ENCODE measurements around the gene TBKBP1.

TBKBP1 gene

DNA sequence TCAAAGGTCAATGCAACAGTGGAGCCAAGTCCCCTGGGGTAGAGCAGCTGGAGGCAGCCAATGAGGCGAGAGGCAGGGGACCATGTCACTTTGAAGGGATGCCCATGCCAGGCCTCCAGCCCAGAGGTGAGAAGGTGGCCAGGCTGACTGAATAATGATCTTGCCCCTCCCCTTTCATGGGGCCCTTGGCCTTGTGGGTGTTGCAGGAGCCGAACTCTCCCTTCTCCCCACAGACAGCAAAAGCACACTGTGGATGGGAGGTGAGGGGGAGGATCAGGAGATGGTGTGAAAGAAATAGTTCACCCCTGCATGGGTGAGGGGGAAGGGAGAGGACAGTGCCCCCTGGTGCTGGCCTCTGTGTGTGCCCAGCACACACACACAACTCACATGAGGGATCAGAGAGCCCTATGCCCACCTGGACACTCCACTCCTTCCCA is 23.3 kb downstream of the TBKBP1 start (continued):
- TF ChIP-seq ZNF211 (tag by site-specific recombination; IDR thresholded peaks at IDR 0.05; ENCODE audit: low read depth) = no peak

DNA sequence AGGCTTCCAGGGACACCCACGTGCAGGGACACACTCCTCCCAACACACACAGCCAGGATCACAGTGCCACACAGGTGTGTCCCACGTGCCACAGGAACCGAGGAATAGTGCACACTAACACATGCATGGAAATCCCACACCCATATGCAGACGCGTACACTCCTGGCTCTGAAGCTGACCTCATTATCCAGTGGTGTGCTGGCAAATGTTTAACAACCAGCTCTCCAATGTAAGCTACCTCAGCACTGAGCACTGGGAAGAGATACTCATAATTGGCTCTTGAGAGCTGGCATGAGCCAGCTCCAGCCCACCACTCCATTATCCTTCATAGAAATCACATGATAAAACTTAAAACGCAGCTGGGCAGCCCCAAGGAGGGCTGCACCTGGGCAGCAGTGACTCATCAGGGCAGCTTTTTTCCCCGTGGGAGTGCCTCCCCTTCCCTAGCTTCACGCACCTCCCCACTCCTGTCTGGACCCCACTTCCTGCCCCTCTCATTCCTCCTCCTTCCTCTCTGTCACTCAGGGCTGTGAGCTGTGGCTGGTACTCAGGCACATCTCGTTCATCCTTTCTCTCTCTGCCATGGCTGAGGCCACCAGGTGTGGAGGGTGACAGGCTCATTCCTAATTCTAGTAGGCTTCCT is 24.1 kb downstream of the TBKBP1 start:
- Histone ChIP-seq H3K4me3 (ENCODE audit: low read depth, low read length) (no peak overlapping the region), H3K9me3 (ENCODE audit: control insufficient read depth, insufficient read depth, low read depth, low read length) (no peaks in the 10 kb centered on the region), H3K27ac (ENCODE audit: extremely low read depth, low read depth, low read length) (no peak overlapping the region), H3K4me1 (ENCODE audit: control insufficient read depth, insufficient read depth, low read length) (peaks cover 2% of the 10 kb centered on the region), H3K36me3 (ENCODE audit: control insufficient read depth in 2 of 2, insufficient read depth in 1 of 2, low read length in 2 of 2) (no peaks in the 10 kb centered on the region)
- ChIA-PET POLR2A (interaction anchor here (0.6 to 1.7 kb wide), 4 partner anchors 10 to 21 kb away, joined by 3 to 9 read pairs (median 4); no protein-coding TSS in a partner anchor), CTCF (interaction anchor here (0.5 to 2.7 kb wide), 15 partner anchors 8 to 882 kb away, joined by 3 to 25 read pairs (median 3); partner anchors contain the start of gene TBX21)
- TF ChIP-seq, protein P1, sequence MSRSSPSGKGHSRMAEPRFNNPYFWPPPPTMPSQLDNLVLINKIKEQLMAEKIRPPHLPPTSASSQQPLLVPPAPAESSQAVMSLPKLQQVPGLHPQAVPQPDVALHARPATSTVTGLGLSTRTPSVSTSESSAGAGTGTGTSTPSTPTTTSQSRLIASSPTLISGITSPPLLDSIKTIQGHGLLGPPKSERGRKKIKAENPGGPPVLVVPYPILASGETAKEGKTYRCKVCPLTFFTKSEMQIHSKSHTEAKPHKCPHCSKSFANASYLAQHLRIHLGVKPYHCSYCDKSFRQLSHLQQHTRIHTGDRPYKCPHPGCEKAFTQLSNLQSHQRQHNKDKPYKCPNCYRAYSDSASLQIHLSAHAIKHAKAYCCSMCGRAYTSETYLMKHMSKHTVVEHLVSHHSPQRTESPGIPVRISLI (tag by site-specific recombination; IDR thresholded peaks at IDR 0.05) = no peak
- TF ChIP-seq ZIC2 (tag by site-specific recombination; IDR thresholded peaks at IDR 0.05) (peak; percentile 46; the same call in 1 of the 2 replicates), ZNF202 (tag by site-specific recombination; IDR thresholded peaks at IDR 0.05; ENCODE audit: borderline replicate concordance) (no peak), SP7 (tag by site-specific recombination; IDR thresholded peaks at IDR 0.05) (no peak), BCL11B (tag by site-specific recombination; IDR thresholded peaks at IDR 0.05; ENCODE audit: low read depth) (no peak), ZNF654 (tag by site-specific recombination; IDR thresholded peaks at IDR 0.05; ENCODE audit: low read depth) (no peak), GLIS2 (tag by site-specific recombination; IDR thresholded peaks at IDR 0.05) (0 out of 2 replicates have a peak, but pooled peaks have one; percentile 12), ZNF830 (tag by site-specific recombination; IDR thresholded peaks at IDR 0.05; ENCODE audit: low read depth) (no peak), ZNF747 (tag by site-specific recombination; IDR thresholded peaks at IDR 0.05) (no peak), GLIS1 (tag by site-specific recombination; IDR thresholded peaks at IDR 0.05) (peak; percentile 41), ZNF366 (tag by site-specific recombination; conservative IDR thresholded peaks at IDR 0.05) (0 out of 2 replicates have a peak, but pooled peaks have one; percentile 27), ZNF138 (tag by site-specific recombination; IDR thresholded peaks at IDR 0.05; ENCODE audit: borderline replicate concordance) (no peak), ZNF677 (tag by site-specific recombination; IDR thresholded peaks at IDR 0.05) (no peak), KLF8 (tag by site-specific recombination; IDR thresholded peaks at IDR 0.05) (no peak), ZNF571 (tag by site-specific recombination; IDR thresholded peaks at IDR 0.05) (no peak), ZNF2 (tag by site-specific recombination; IDR thresholded peaks at IDR 0.05) (no peak), YY2 (tag by site-specific recombination; IDR thresholded peaks at IDR 0.05) (no peak), ZNF239 (tag by site-specific recombination; IDR thresholded peaks at IDR 0.05) (no peak), SP3 (tag by site-specific recombination; IDR thresholded peaks at IDR 0.05) (0 out of 2 replicates have a peak, but pooled peaks have one; percentile 8), TRIM28 (IDR thresholded peaks at IDR 0.05; ENCODE audit: borderline replicate concordance, low read length) (no peak)
- TF ChIP-seq, protein P2, sequence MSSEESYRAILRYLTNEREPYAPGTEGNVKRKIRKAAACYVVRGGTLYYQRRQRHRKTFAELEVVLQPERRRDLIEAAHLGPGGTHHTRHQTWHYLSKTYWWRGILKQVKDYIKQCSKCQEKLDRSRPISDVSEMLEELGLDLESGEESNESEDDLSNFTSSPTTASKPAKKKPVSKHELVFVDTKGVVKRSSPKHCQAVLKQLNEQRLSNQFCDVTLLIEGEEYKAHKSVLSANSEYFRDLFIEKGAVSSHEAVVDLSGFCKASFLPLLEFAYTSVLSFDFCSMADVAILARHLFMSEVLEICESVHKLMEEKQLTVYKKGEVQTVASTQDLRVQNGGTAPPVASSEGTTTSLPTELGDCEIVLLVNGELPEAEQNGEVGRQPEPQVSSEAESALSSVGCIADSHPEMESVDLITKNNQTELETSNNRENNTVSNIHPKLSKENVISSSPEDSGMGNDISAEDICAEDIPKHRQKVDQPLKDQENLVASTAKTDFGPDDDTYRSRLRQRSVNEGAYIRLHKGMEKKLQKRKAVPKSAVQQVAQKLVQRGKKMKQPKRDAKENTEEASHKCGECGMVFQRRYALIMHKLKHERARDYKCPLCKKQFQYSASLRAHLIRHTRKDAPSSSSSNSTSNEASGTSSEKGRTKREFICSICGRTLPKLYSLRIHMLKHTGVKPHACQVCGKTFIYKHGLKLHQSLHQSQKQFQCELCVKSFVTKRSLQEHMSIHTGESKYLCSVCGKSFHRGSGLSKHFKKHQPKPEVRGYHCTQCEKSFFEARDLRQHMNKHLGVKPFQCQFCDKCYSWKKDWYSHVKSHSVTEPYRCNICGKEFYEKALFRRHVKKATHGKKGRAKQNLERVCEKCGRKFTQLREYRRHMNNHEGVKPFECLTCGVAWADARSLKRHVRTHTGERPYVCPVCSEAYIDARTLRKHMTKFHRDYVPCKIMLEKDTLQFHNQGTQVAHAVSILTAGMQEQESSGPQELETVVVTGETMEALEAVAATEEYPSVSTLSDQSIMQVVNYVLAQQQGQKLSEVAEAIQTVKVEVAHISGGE (tag by site-specific recombination; conservative IDR thresholded peaks at IDR 0.05; ENCODE audit: low read depth) = no peak
- TF ChIP-seq, protein P3, sequence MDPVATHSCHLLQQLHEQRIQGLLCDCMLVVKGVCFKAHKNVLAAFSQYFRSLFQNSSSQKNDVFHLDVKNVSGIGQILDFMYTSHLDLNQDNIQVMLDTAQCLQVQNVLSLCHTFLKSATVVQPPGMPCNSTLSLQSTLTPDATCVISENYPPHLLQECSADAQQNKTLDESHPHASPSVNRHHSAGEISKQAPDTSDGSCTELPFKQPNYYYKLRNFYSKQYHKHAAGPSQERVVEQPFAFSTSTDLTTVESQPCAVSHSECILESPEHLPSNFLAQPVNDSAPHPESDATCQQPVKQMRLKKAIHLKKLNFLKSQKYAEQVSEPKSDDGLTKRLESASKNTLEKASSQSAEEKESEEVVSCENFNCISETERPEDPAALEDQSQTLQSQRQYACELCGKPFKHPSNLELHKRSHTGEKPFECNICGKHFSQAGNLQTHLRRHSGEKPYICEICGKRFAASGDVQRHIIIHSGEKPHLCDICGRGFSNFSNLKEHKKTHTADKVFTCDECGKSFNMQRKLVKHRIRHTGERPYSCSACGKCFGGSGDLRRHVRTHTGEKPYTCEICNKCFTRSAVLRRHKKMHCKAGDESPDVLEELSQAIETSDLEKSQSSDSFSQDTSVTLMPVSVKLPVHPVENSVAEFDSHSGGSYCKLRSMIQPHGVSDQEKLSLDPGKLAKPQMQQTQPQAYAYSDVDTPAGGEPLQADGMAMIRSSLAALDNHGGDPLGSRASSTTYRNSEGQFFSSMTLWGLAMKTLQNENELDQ (tag by site-specific recombination; IDR thresholded peaks at IDR 0.05; ENCODE audit: low read depth) = no peak
- TF ChIP-seq, protein P4, sequence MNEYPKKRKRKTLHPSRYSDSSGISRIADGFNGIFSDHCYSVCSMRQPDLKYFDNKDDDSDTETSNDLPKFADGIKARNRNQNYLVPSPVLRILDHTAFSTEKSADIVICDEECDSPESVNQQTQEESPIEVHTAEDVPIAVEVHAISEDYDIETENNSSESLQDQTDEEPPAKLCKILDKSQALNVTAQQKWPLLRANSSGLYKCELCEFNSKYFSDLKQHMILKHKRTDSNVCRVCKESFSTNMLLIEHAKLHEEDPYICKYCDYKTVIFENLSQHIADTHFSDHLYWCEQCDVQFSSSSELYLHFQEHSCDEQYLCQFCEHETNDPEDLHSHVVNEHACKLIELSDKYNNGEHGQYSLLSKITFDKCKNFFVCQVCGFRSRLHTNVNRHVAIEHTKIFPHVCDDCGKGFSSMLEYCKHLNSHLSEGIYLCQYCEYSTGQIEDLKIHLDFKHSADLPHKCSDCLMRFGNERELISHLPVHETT (tag by site-specific recombination; IDR thresholded peaks at IDR 0.05) = no peak
- TF ChIP-seq, protein P5, sequence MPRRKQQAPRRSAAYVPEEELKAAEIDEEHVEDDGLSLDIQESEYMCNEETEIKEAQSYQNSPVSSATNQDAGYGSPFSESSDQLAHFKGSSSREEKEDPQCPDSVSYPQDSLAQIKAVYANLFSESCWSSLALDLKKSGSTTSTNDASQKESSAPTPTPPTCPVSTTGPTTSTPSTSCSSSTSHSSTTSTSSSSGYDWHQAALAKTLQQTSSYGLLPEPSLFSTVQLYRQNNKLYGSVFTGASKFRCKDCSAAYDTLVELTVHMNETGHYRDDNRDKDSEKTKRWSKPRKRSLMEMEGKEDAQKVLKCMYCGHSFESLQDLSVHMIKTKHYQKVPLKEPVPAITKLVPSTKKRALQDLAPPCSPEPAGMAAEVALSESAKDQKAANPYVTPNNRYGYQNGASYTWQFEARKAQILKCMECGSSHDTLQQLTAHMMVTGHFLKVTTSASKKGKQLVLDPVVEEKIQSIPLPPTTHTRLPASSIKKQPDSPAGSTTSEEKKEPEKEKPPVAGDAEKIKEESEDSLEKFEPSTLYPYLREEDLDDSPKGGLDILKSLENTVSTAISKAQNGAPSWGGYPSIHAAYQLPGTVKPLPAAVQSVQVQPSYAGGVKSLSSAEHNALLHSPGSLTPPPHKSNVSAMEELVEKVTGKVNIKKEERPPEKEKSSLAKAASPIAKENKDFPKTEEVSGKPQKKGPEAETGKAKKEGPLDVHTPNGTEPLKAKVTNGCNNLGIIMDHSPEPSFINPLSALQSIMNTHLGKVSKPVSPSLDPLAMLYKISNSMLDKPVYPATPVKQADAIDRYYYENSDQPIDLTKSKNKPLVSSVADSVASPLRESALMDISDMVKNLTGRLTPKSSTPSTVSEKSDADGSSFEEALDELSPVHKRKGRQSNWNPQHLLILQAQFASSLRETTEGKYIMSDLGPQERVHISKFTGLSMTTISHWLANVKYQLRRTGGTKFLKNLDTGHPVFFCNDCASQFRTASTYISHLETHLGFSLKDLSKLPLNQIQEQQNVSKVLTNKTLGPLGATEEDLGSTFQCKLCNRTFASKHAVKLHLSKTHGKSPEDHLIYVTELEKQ (tag by site-specific recombination; IDR thresholded peaks at IDR 0.05; ENCODE audit: borderline replicate concordance) = no peak
